Endothelial cell of umbilical vein (primary cell): Measurements from ENCODE around the gene PLAGL2. TPM values are rescaled to one million over a fixed set of nuclear protein-coding genes. Genes with fewer than 3 reads are reported as not detected.

Experiments used
- BruUV-seq: library from RNA; stranded (reverse); fragments of 400-500 nt; replicated peaks from 2 replicates; lab custom pipeline; 2021; lab: Mats Ljungman, UMichigan
- CTCF ChIA-PET: fragments of 300-600, 350-600 bp; sonication (Branson Sonifier 250); formaldehyde crosslinking; loops from one replicate; lab custom pipeline; 2021; ENCODE audit warnings: antibody characterized with exemption, inconsistent platforms; lab: Charles Lee
- POLR2A ChIA-PET: fragments of 300-600, 350-600 bp; sonication (Branson Sonifier 250); formaldehyde crosslinking; loops from one replicate; lab custom pipeline; 2021; ENCODE audit warnings: antibody characterized with exemption, inconsistent platforms; lab: Charles Lee
- DNase-seq: peaks from one replicate; pipeline ENCODE4 v3.0.0-alpha.2; 2011; ENCODE audit warnings: low read depth, low spot score
- FAIRE-seq: peaks from 2 replicates; lab custom pipeline; 2011; peaks lifted over from hg19 to GRCh38; lab: Jason Lieb, UNC
- H2AFZ ChIP-seq: 2 replicates; pipeline ENCODE4 v1.6.0; 2012; ENCODE audit warnings: low read depth, low read length, control low read depth, inconsistent platforms
- H3K27ac ChIP-seq: 2 replicates; pipeline ENCODE4 v1.5.1; 2011; ENCODE audit warnings: low read depth, mild to moderate bottlenecking, control low read depth, low read length, moderate library complexity; ENCODE audit not compliant: insufficient read depth
- H3K27me3 ChIP-seq, 2 experiments: 2 replicates each; pipeline versions ENCODE4 v1.6.0 to v1.6.1; 2011; ENCODE audit warnings: low read length in 2 of 2, mixed read lengths in 1 of 2; ENCODE audit not compliant: control insufficient read depth in 2 of 2, insufficient read depth in 2 of 2
- H3K36me3 ChIP-seq, 2 experiments: 2 replicates in 1 of 2; 3 replicates in 1 of 2; pipeline ENCODE4 v1.5.1; 2011; ENCODE audit warnings: low read length in 2 of 2, mild to moderate bottlenecking in 1 of 2, moderate library complexity in 1 of 2; ENCODE audit not compliant: control insufficient read depth in 2 of 2, insufficient read depth in 2 of 2; ENCODE audit errors: extremely low read depth in 1 of 2
- H3K4me1 ChIP-seq: 3 replicates; pipeline ENCODE4 v1.5.1; 2011; ENCODE audit warnings: mild to moderate bottlenecking, low read length; ENCODE audit not compliant: control insufficient read depth, insufficient read depth; ENCODE audit errors: extremely low read depth
- H3K4me2 ChIP-seq: 2 replicates; pipeline ENCODE4 v1.6.1; 2011; ENCODE audit warnings: low read length, control low read depth, mixed read lengths; ENCODE audit not compliant: insufficient read depth
- H3K4me3 ChIP-seq, 3 experiments: fragments of 200-600 bp in 1 of 3; sonication (generic), shearing (Covaris generic) in 1 of 3; replicated peaks in 1 of 3; 2 replicates each; pipeline ENCODE4 v1.5.1; 2011 to 2016; ENCODE audit warnings: control low read depth in 3 of 3, low read length in 3 of 3, mild to moderate bottlenecking in 2 of 3, inconsistent platforms in 1 of 3, low read depth in 1 of 3, moderate library complexity in 1 of 3; ENCODE audit not compliant: insufficient read depth in 1 of 3
- H3K79me2 ChIP-seq: 2 replicates; pipeline ENCODE4 v1.6.0; 2012; ENCODE audit warnings: low read length, inconsistent platforms; ENCODE audit not compliant: control insufficient read depth, insufficient read depth
- H3K9ac ChIP-seq: replicated peaks from 2 replicates; pipeline ENCODE3; 2011; ENCODE audit warnings: low read length, control low read depth; ENCODE audit not compliant: insufficient read depth; ENCODE audit errors: extremely low read depth
- H3K9me1 ChIP-seq: replicated peaks from 3 replicates; pipeline ENCODE4 v1.6.0; 2011; ENCODE audit warnings: mild to moderate bottlenecking, low read length; ENCODE audit not compliant: control insufficient read depth, insufficient read depth; ENCODE audit errors: extremely low read depth
- H3K9me3 ChIP-seq: replicated peaks from 2 replicates; pipeline ENCODE4 v1.5.1; 2012; ENCODE audit warnings: low read length, inconsistent platforms; ENCODE audit not compliant: control insufficient read depth, insufficient read depth
- H4K20me1 ChIP-seq: replicated peaks from 2 replicates; pipeline ENCODE3; 2011; ENCODE audit warnings: mild to moderate bottlenecking, low read length; ENCODE audit not compliant: control insufficient read depth, insufficient read depth; ENCODE audit errors: extremely low read depth
- EZH2 ChIP-seq: IDR thresholded peaks from 2 replicates; pipeline ENCODE4 v1.6.1; 2012; ENCODE audit warnings: borderline replicate concordance, low read depth, mild to moderate bottlenecking, moderate library complexity, low read length, inconsistent platforms; ENCODE audit not compliant: severe bottlenecking
- GATA2 ChIP-seq: IDR thresholded peaks from 2 replicates; pipeline ENCODE4 v1.7.0; 2011; ENCODE audit warnings: low read depth, mild to moderate bottlenecking, moderate library complexity, mixed read lengths, low read length; ENCODE audit not compliant: insufficient read length, insufficient read depth
- JUN ChIP-seq: IDR thresholded peaks from 2 replicates; pipeline ENCODE4 v1.6.1; 2011; ENCODE audit warnings: borderline replicate concordance, low read depth; ENCODE audit not compliant: insufficient read length, insufficient read depth
- MYC ChIP-seq: IDR thresholded peaks from one replicate; pipeline ENCODE4 v1.6.1; 2011; ENCODE audit warnings: mild to moderate bottlenecking, low read depth, low read length
- POLR2A ChIP-seq: IDR thresholded peaks from 2 replicates; pipeline ENCODE4 v1.6.1; 2012; ENCODE audit warnings: low read depth, mild to moderate bottlenecking, control low read depth, low read length
- POLR2AphosphoS5 ChIP-seq: IDR thresholded peaks from 2 replicates; pipeline ENCODE4 v1.6.1; 2012; ENCODE audit warnings: low read depth, mild to moderate bottlenecking, control low read depth, low read length, moderate library complexity; ENCODE audit not compliant: insufficient read depth
- dilution Hi-C: fragments of 300-500 bp; cut with MboI; formaldehyde crosslinking; loops from one replicate; pipeline ENCODE4 v1.15.0; 2019; ENCODE audit warnings: low sequenced_read_pairs; ENCODE audit not compliant: extremely low pct_ligation_motif_present
- intact Hi-C: fragments of 100-400 bp; cut with micrococcal nuclease; formaldehyde crosslinking; loops from one replicate; pipeline ENCODE4 v1.10.0; 2022
- polyA plus RNA-seq, 4 experiments: library from polyadenylated mRNA; depleted of rRNA in 3 of 4; stranded (reverse) in 3 of 4; unstranded in 1 of 4; fragments of >200 nt; gene quantifications; 2 replicates each; pipeline versions ENCODE4 v1.2.1 to v1.2.3, GENCODE V29; 2011 to 2012; ENCODE audit warnings: missing spikeins in 1 of 4
- total RNA-seq: library from RNA; stranded (reverse); gene quantifications from 2 replicates; pipeline ENCODE4 v1.2.3, GENCODE V29; 2021
- TF ChIP-seq, protein P1 (sequence below), 2 donors: IDR thresholded peaks; 1 replicate in 1 of 2; 2 replicates in 1 of 2; pipeline ENCODE4 v1.5.1; 2011; ENCODE audit warnings: low read length in 2 of 2, mild to moderate bottlenecking in 2 of 2, moderate library complexity in 2 of 2, control low read depth in 1 of 2, inconsistent platforms in 1 of 2, low read depth in 1 of 2; ENCODE audit not compliant: insufficient read depth in 1 of 2; ENCODE audit errors: extremely low read depth in 1 of 2
- TF ChIP-seq, protein P2 (sequence below): IDR thresholded peaks from 2 replicates; pipeline ENCODE4 v1.6.1; 2011; ENCODE audit not compliant: insufficient read depth, insufficient read length

The PLAGL2 gene
- total and polyA plus RNA-seq, 2 donors (not counting 3 experiments of a cell fraction or from before 2014, with no cell fraction given): 8.2 to 15.2 TPM

DNA sequence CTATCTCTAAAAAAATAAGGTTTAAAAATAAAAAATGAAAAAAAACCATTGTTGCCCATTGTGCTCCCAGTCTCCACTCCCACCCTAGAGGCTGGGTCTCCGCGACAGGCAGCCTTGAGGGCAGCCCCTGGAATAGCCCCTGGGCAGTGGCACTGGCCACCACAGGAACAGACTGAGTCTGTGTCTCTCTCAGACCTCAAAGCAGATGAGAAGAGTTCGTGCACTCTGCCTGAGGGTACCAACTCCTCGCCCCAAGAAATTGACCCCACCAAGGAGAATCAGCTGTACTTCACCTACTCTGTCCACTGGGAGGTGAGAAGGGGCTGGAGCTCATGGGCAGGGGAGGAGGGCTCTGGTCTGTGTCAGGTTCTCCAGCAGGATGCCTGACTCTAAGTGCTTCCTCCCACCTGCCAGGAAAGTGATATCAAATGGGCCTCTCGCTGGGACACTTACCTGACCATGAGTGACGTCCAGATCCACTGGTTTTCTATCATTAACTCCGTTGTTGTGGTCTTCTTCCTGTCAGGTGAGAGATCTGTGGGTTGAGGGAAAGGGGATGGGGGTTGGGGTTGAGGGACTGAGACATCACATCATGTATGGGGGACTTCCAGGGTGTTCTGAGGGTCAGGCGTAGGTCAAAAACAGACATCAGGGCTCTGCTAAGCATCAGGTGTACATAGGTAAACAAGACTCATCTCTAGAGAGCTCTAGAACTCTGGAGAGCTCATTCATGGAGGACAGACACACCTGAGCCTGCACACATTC lies 62.5 kb downstream of the PLAGL2 start:
- Histone ChIP-seq H3K27me3 (no peaks in the 10 kb centered on the region), H4K20me1 (no peaks in the 10 kb centered on the region), H2AFZ (no peak overlapping the region), H3K27ac (no peak overlapping the region), H3K9me3 (no peaks in the 10 kb centered on the region), H3K9me1 (no peaks in the 10 kb centered on the region), H3K79me2 (no peaks in the 10 kb centered on the region), H3K9ac (no peak overlapping the region), H3K4me2 (no peak overlapping the region), H3K36me3 (peaks cover 12 to 64% of the 10 kb centered on the region in 2 experiments), H3K4me1 (no peaks in the 10 kb centered on the region), H3K4me3 (no peak overlapping the region)
- BruUV-seq: no TSS peak
- DNase-seq (no peak), FAIRE-seq (no peak)
- dilution Hi-C loops (no loop called here), intact Hi-C loops (no loop called here)
- ChIA-PET POLR2A (no interaction called here), CTCF (no interaction called here)
- no peak for TF ChIP-seq GATA2
- no peak for TF ChIP-seq EZH2
- TF ChIP-seq, protein P1, sequence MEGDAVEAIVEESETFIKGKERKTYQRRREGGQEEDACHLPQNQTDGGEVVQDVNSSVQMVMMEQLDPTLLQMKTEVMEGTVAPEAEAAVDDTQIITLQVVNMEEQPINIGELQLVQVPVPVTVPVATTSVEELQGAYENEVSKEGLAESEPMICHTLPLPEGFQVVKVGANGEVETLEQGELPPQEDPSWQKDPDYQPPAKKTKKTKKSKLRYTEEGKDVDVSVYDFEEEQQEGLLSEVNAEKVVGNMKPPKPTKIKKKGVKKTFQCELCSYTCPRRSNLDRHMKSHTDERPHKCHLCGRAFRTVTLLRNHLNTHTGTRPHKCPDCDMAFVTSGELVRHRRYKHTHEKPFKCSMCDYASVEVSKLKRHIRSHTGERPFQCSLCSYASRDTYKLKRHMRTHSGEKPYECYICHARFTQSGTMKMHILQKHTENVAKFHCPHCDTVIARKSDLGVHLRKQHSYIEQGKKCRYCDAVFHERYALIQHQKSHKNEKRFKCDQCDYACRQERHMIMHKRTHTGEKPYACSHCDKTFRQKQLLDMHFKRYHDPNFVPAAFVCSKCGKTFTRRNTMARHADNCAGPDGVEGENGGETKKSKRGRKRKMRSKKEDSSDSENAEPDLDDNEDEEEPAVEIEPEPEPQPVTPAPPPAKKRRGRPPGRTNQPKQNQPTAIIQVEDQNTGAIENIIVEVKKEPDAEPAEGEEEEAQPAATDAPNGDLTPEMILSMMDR (IDR thresholded peaks at IDR 0.05; ENCODE audit: extremely low read depth in 1 of 2, insufficient read depth in 1 of 2, low read depth in 1 of 2, low read length in 2 of 2): no peak

DNA sequence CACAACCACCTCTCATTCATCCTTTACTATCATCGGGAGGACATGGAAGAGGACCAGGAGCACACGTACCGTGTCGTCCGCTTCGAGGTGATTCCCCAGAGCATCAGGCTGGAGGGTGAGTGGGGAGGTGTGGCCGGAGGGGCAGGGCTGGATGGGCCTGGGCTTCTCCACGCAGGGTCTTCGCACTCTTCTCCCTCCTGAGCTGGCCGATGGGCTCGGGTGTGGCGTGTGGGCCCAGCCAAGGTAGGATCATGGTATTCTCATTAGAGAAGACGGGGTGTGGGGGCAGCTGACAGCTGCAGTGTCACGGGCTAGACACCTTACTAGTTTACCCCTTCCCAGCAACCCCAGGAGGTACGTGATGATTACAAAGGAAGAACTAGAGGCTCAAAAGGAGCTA lies 64.6 kb downstream of the PLAGL2 start:
- Histone ChIP-seq H3K79me2 (no peaks in the 10 kb centered on the region), H3K4me1 (no peaks in the 10 kb centered on the region), H3K27me3 (no peaks in the 10 kb centered on the region), H3K27ac (no peak overlapping the region), H3K9me1 (no peaks in the 10 kb centered on the region), H4K20me1 (no peaks in the 10 kb centered on the region), H3K36me3 (peaks cover 10 to 70% of the 10 kb centered on the region in 2 experiments), H3K4me3 (no peak overlapping the region), H3K9me3 (no peaks in the 10 kb centered on the region), H3K4me2 (no peak overlapping the region), H3K9ac (no peak overlapping the region), H2AFZ (no peak overlapping the region)
- DNase-seq: no peak
- dilution Hi-C loops: no loop called here
- TF ChIP-seq JUN (no peak), GATA2 (no peak), POLR2A (no peak), POLR2AphosphoS5 (no peak), MYC (no peak)
- TF ChIP-seq, protein P2, sequence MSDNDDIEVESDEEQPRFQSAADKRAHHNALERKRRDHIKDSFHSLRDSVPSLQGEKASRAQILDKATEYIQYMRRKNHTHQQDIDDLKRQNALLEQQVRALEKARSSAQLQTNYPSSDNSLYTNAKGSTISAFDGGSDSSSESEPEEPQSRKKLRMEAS: no peak
- TF ChIP-seq, protein P1 (IDR thresholded peaks at IDR 0.05; ENCODE audit: extremely low read depth in 1 of 2, insufficient read depth in 1 of 2, low read depth in 1 of 2, low read length in 2 of 2): no peak
- FAIRE-seq: no peak
- no TSS peak for BruUV-seq
- intact Hi-C loops: no loop called here
- CTCF ChIA-PET: interaction anchor here (0.9 to 1.0 kb wide), 2 partner anchors 9 to 509 kb away, joined by 3 to 6 read pairs; no protein-coding TSS in a partner anchor
- POLR2A ChIA-PET: no interaction called here
